GM12872 (cell line): ENCODE data around the gene TMEM95.

Source experiments
- CTCF ChIP-seq: IDR thresholded peaks from 3 replicates; pipeline ENCODE4 v1.5.1; 2011; ENCODE audit warnings: low read depth, mild to moderate bottlenecking, low read length, moderate library complexity; ENCODE audit not compliant: insufficient read depth

TMEM95 gene

DNA sequence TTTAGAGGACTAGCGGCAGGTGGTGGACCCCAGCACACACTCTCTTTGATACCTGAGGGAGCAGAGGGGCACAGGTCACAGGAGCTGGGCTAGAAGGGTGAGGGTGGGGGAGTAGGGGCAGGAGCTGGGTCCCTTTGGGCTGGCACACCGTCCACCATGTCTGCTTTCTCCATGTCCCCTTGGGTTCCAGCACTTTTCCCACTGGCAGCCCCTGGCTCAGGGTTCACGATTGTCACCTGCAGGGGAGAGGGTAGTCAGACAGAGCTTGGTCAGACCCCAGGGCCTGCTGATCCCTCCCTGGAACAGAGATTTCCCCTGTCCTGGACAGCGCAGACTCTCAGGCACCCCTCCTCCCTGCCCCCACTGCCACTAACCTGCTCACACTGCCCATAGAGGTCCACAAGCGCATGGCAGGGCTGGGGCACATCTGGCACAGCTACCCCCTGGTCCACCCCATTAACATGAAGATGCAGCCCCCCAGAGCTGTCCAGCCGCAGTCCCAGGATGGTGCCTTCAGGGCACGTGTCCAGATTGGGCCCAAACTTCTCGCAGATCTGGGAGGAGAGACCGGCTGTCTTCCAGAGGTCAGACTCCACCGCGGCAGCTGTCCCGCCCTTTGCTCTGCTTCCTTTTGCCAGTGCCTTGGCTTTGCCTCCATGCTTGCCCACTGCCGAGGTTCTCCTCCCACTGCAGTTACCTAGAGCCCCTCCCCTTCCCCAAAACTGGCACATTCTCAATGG lies 36.7 kb upstream of the TMEM95 start:
- TF ChIP-seq CTCF = no peak

DNA sequence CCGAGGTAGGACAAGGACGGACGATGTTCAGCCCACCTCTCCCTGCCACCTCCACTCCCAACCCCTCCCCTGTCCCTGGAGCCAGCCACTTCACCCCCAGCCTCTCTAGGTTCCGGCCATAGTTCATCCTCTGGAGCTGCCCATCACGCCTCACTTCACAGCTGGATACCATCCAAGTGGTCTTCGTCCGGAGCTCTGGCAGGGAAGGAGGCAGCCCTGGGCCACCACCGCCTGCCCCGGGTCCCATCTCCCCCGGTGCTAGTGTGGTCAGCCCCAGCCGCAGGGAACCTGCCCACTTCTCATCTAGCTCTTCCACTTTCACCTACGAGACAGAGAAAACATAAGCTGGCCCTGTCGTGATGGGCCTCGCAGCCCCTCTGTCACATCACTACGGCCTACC lies 33.5 kb upstream of the TMEM95 start:
- TF ChIP-seq CTCF = no peak

DNA sequence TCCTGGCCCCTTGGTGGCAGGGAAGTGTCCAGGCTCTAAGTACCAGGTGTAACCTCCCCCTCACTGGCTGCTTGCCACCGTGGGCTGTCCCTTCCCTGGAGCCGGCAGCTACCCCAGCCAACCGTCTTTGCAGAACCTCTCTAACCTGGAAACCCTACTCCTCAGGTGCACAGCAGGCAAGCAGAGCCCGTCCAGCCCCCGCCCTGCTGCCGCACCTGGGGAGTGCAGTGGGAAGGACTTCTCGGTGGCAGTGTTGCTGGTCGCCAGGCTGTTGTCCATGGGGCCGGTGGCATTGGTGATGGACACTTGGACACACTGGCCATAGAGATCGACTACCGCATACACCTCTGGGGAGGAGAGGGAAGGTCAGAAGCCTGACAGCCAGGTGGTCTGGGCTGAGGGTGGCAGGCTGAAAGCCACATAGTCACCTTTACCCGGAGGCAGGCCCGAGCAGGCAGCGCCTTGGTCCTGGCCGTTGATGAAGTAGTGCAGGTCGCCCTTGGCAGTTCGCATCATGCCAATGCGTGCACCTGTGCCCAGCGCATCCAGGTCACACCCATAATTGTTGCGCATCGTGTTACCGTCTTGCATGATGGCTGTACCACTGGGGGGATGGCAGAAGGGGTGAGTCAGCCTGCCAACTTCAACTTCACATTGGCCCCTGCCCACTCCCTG lies 32.3 kb upstream of the TMEM95 start:
- TF ChIP-seq CTCF = no peak

DNA sequence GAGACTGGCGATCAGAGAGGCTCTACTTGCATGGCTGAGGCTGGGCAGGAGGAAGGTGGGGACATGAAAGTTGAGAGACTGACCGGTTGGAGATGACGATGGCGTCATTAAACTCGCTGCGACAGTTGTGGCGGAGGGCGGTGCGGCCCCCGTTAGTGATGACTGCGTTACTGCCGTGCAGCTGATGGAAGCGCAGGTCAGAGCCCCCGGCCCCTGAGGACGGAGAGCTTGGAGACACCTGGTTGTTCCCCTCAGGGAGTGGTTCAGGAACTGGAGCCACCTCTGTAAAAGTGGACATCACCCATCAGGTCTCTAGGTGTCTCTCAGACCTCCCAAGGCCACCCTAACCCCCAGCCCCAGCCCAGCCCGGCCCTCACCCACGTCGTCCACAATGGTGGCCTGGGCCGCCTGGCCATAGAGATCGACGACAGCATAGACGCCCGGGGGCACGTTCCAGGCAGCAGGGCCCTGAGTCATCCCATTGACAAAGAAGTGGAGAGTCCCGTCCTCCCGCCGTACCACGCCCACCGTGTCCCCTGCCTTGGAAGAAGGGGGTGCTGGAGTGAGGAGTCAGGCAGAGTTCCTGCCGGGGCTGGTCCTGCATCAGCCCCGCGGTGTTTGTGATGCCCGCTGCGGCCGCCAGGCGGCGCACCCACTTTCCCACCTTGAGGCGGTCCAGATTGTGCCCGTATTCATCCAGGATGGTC lies 31.1 kb upstream of the TMEM95 start:
- peak; percentile 100 for TF ChIP-seq CTCF

GRCh38 chr17:7324438-7324779 lies 30.5 kb upstream of the TMEM95 start:
- no peak for TF ChIP-seq CTCF

DNA sequence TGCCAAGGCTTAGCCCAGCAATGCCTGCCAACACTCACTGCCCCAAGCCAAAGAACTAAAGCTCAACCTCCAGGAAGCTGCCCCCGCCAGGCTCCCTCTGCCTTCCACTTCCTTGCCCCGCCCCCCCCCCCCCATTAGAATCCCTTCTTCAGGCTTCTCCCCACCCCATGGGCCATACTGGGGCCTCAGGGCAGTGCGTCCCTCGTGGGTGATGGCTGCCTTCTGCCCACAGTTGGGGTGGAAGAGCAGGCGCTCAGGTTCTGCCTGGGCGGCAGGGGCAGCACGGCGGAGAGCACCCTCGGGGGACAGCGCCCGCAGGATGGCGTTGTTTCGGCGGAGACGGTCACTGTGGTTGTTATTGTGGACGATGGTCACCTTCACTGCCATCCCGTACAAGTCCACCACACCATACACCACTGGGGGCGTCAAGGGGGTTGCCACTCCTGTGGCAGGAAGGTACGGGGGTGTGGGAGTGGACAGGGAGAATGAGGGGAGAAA lies 29.9 kb upstream of the TMEM95 start:
- TF ChIP-seq CTCF = no peak

GRCh38 chr17:7326186-7326585 lies 28.8 kb upstream of the TMEM95 start:
- no peak for TF ChIP-seq CTCF
